Suprapubic skin (tissue), 4 donors: ENCODE results near the gene LAMB4. TPM values are rescaled to one million over a fixed set of nuclear protein-coding genes. Genes with fewer than 3 reads are reported as not detected.

Experiments used
- DNase-seq, 2 donors: peaks; one replicate each; pipeline ENCODE4 v3.0.0-alpha.2; 2019; ENCODE audit warnings: low spot score in 2 of 2
- H3K27ac ChIP-seq: fragments of 200-600 bp; sonication (generic); one replicate; pipeline ENCODE4 v1.5.1; 2019
- H3K27me3 ChIP-seq: fragments of 200-600 bp; sonication (generic); one replicate; pipeline ENCODE4 v1.5.1; 2019
- H3K36me3 ChIP-seq: fragments of 200-600 bp; sonication (generic); one replicate; pipeline ENCODE4 v1.5.1; 2019
- H3K4me1 ChIP-seq: fragments of 200-600 bp; sonication (generic); one replicate; pipeline ENCODE4 v1.5.1; 2019
- H3K4me3 ChIP-seq: fragments of 200-600 bp; sonication (generic); one replicate; pipeline ENCODE4 v1.5.1; 2019; ENCODE audit warnings: mild to moderate bottlenecking
- H3K9me3 ChIP-seq: fragments of 200-600 bp; sonication (generic); one replicate; pipeline ENCODE4 v1.5.1; 2019
- CTCF ChIP-seq, 2 donors: fragments of 200-600 bp in 1 of 2; fragments of 450-650 bp in 1 of 2; sonication (generic) in 1 of 2; IDR thresholded peaks; one replicate each; pipeline ENCODE4 v1.5.1; 2016 to 2019; ENCODE audit warnings: antibody characterized with exemption in 2 of 2, mild to moderate bottlenecking in 1 of 2, moderate library complexity in 1 of 2
- EP300 ChIP-seq: sonication (generic); formaldehyde crosslinking; IDR thresholded peaks from one replicate; pipeline ENCODE4 v1.6.1; 2017; ENCODE audit warnings: antibody characterized with exemption
- POLR2A ChIP-seq, 2 donors: fragments of 450-650 bp; IDR thresholded peaks; one replicate each; pipeline ENCODE4 v1.6.1; 2017; ENCODE audit warnings: antibody characterized with exemption in 2 of 2, mild to moderate bottlenecking in 2 of 2, moderate library complexity in 2 of 2
- POLR2AphosphoS5 ChIP-seq, 3 donors: sonication (generic); formaldehyde crosslinking; IDR thresholded peaks; one replicate each; pipeline ENCODE4 v1.6.1; 2017; ENCODE audit warnings: antibody characterized with exemption in 3 of 3
- WGBS: methylation state at CpG from one replicate; pipeline ENCODE4 v1.1.5; 2018; 5-methylcytosine and 5-hydroxymethylcytosine counted together
- total RNA-seq, 4 donors: library from RNA; depleted of rRNA; stranded (reverse); fragments of >200 nt; gene quantifications; one replicate each; pipeline ENCODE4 v1.1.0, GENCODE V29; 2016

The LAMB4 gene
- total RNA-seq, 4 donors from 2014 or later = 212 to 642 (median 282) TPM

GRCh38 chr7:108120933-108121332, 9.2 kb downstream of the LAMB4 start:
- Histone ChIP-seq H3K9me3 (no peaks in the 10 kb centered on the region), H3K27me3 (no peaks in the 10 kb centered on the region), H3K4me3 (no peak overlapping the region), H3K27ac (peak overlapping the region; percentile 52), H3K4me1 (peaks cover 6% of the 10 kb centered on the region), H3K36me3 (no peaks in the 10 kb centered on the region)
- 48% methylated on average over 3 of the region's 3 CpGs for WGBS
- TF ChIP-seq CTCF (IDR thresholded peaks at IDR 0.05) = no peak
- no peak for TF ChIP-seq POLR2A (IDR thresholded peaks at IDR 0.05)
- no peak for TF ChIP-seq POLR2AphosphoS5 (IDR thresholded peaks at IDR 0.05)
- TF ChIP-seq EP300 = no peak
- no peak for DNase-seq

- H3K4me3 ChIP-seq = no peak overlapping the region
- DNase-seq = no peak
- no peak for TF ChIP-seq EP300
- no peaks in the 10 kb centered on the region for H3K9me3 ChIP-seq
- 63% methylated on average over 3 of the region's 3 CpGs for WGBS
- peaks cover 7% of the 10 kb centered on the region for H3K4me1 ChIP-seq
- H3K27me3 ChIP-seq = no peaks in the 10 kb centered on the region
- no peaks in the 10 kb centered on the region for H3K36me3 ChIP-seq
- peak overlapping the region; percentile 52 for H3K27ac ChIP-seq
These were observed 10.0 kb downstream of the LAMB4 start for GRCh38 chr7:108120196-108120595.

GRCh38 chr7:108118959-108119358, 11.2 kb downstream of the LAMB4 start:
- H3K36me3 ChIP-seq = no peaks in the 10 kb centered on the region
- DNase-seq = no peak
- WGBS = 69% methylated on average over 2 of the region's 2 CpGs
- peaks cover 15% of the 10 kb centered on the region for H3K4me1 ChIP-seq
- no peak overlapping the region for H3K4me3 ChIP-seq
- H3K9me3 ChIP-seq = no peaks in the 10 kb centered on the region
- H3K27ac ChIP-seq = no peak overlapping the region
- no peaks in the 10 kb centered on the region for H3K27me3 ChIP-seq
- TF ChIP-seq POLR2A (IDR thresholded peaks at IDR 0.05) = no peak
- no peak for TF ChIP-seq CTCF (IDR thresholded peaks at IDR 0.05)
- no peak for TF ChIP-seq EP300
- no peak for TF ChIP-seq POLR2AphosphoS5 (IDR thresholded peaks at IDR 0.05)

- WGBS = 66% methylated on average over 6 of the region's 6 CpGs
- H3K27ac ChIP-seq = no peak overlapping the region
- DNase-seq = no peak
These were observed 15.9 kb downstream of the LAMB4 start for GRCh38 chr7:108114117-108114841.

GRCh38 chr7:108112683-108113082, 17.5 kb downstream of the LAMB4 start:
- Histone ChIP-seq H3K36me3 (no peaks in the 10 kb centered on the region), H3K4me1 (peaks cover 10% of the 10 kb centered on the region), H3K27ac (no peak overlapping the region), H3K27me3 (no peaks in the 10 kb centered on the region), H3K9me3 (no peaks in the 10 kb centered on the region), H3K4me3 (no peak overlapping the region)
- DNase-seq = no peak
- 95% methylated on average over 2 of the region's 2 CpGs for whole genome bisulfite sequencing
- TF ChIP-seq CTCF (IDR thresholded peaks at IDR 0.05) = no peak
- no peak for TF ChIP-seq POLR2AphosphoS5 (IDR thresholded peaks at IDR 0.05)
- no peak for TF ChIP-seq POLR2A (IDR thresholded peaks at IDR 0.05)
- TF ChIP-seq EP300 = no peak

More at GRCh38 chr7:108114117-108114841, 15.9 kb downstream of the LAMB4 start:
- Histone ChIP-seq H3K36me3 (no peaks in the 10 kb centered on the region), H3K4me1 (peaks cover 14% of the 10 kb centered on the region), H3K9me3 (no peaks in the 10 kb centered on the region), H3K4me3 (no peak overlapping the region), H3K27me3 (no peaks in the 10 kb centered on the region)
- TF ChIP-seq POLR2AphosphoS5 (IDR thresholded peaks at IDR 0.05) (no peak), CTCF (IDR thresholded peaks at IDR 0.05) (peak in 1 of 2 donors; percentile 45), POLR2A (IDR thresholded peaks at IDR 0.05) (no peak), EP300 (no peak)
